ENCODE measurements around the gene POLR2J2. TPM values are rescaled to one million over a fixed set of nuclear protein-coding genes. Genes with fewer than 3 reads are reported as not detected.

The POLR2J2 gene
- total RNA-seq, 2 experiments from 2014 or later: 13.2 to 13.8 TPM

Other genes starting within 250 kb of the POLR2J2 start
- 10 to 100 TPM; 29.4 to 35.8 TPM for gene ORAI2, start 238.1 kb downstream of the POLR2J2 start, total RNA-seq
- 1 to 10 TPM; 6.0 to 6.9 TPM for gene ALKBH4, start 206.8 kb downstream of the POLR2J2 start, total RNA-seq
- 10 to 100 TPM; 12.3 to 12.7 TPM for gene LRWD1, start 206.7 kb downstream of the POLR2J2 start, total RNA-seq
- 10 to 100 TPM; 49.1 to 54.7 TPM for gene POLR2J, start 192.7 kb downstream of the POLR2J2 start, total RNA-seq
- 10 to 100 TPM; 26.0 to 31.3 TPM for gene RASA4B, start 153.9 kb downstream of the POLR2J2 start, total RNA-seq
- gene UPK3BL2, start 128.0 kb downstream of the POLR2J2 start, total RNA-seq: 10 to 100 TPM; 21.4 to 22.3 TPM
- gene SPDYE2, start 120.4 kb downstream of the POLR2J2 start, total RNA-seq: not detected
- 10 to 100 TPM; 38.0 to 40.5 TPM for gene POLR2J3, start 99.1 kb downstream of the POLR2J2 start, total RNA-seq
- 10 to 100 TPM; 92.6 to 95.1 TPM for gene RASA4, start 54.9 kb downstream of the POLR2J2 start, total RNA-seq
- gene UPK3BL1, start 28.9 kb downstream of the POLR2J2 start, total RNA-seq: 10 to 100 TPM; 23.8 to 27.8 TPM
- gene SPDYE2B, start 21.3 kb downstream of the POLR2J2 start, total RNA-seq: not detected
- gene FAM185A, start 77.3 kb upstream of the POLR2J2 start, total RNA-seq: 1 to 10 TPM; 7.9 to 10.0 TPM
- gene LRRC17, start 241.3 kb upstream of the POLR2J2 start, total RNA-seq: not detected